ENCODE measurements around the gene SEBOX. TPM values are rescaled to one million over a fixed set of nuclear protein-coding genes. Genes with fewer than 3 reads are reported as not detected.

The SEBOX gene
- total and polyA plus RNA-seq, 7 donors = not detected

GRCh38 chr17:28334171-28334570, 30.8 kb downstream of the SEBOX start:
- WGBS, 2 donors = 64 to 69% methylated on average over 6 of the region's 6 CpGs
- Histone ChIP-seq H3K36me3 (peaks cover 16 to 32% (median 24%) of the 10 kb centered on the region in 4 donors), H3K27ac (peak overlapping the region in 2 of 4 donors; percentile 93 to 95), H3K27me3 (no peaks in the 10 kb centered on the region), H3K4me3 (peak overlapping the region; percentile 72 to 99 (median 81)), H3K9me3 (no peaks in the 10 kb centered on the region), H3K4me1 (peaks cover 0 to 48% (median 41%) of the 10 kb centered on the region in 4 donors)
- peak; percentile 15 for DNase-seq
- intact Hi-C loops (cut with DNase I) = loop anchor here (2.0 kb wide), 1 partner anchor 15 kb away; the partner anchor contains the start of gene TMEM97
- TF ChIP-seq, protein P1, sequence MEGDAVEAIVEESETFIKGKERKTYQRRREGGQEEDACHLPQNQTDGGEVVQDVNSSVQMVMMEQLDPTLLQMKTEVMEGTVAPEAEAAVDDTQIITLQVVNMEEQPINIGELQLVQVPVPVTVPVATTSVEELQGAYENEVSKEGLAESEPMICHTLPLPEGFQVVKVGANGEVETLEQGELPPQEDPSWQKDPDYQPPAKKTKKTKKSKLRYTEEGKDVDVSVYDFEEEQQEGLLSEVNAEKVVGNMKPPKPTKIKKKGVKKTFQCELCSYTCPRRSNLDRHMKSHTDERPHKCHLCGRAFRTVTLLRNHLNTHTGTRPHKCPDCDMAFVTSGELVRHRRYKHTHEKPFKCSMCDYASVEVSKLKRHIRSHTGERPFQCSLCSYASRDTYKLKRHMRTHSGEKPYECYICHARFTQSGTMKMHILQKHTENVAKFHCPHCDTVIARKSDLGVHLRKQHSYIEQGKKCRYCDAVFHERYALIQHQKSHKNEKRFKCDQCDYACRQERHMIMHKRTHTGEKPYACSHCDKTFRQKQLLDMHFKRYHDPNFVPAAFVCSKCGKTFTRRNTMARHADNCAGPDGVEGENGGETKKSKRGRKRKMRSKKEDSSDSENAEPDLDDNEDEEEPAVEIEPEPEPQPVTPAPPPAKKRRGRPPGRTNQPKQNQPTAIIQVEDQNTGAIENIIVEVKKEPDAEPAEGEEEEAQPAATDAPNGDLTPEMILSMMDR (IDR thresholded peaks at IDR 0.05) = no peak
- no peak for TF ChIP-seq POLR2AphosphoS5 (IDR thresholded peaks at IDR 0.05)
- no peak for TF ChIP-seq POLR2A (IDR thresholded peaks at IDR 0.05)
- no peak for TF ChIP-seq EP300 (IDR thresholded peaks at IDR 0.05)

- WGBS, 2 donors = 71 to 75% methylated on average over 1 of the region's 1 CpG
- TF ChIP-seq POLR2AphosphoS5 (IDR thresholded peaks at IDR 0.05) = no peak
- no peak for TF ChIP-seq POLR2A (IDR thresholded peaks at IDR 0.05)
- TF ChIP-seq, protein P1 (IDR thresholded peaks at IDR 0.05) = no peak
- no peak for TF ChIP-seq EP300 (IDR thresholded peaks at IDR 0.05)
- Histone ChIP-seq H3K4me1 (peaks cover 0 to 44% (median 41%) of the 10 kb centered on the region in 4 donors), H3K27ac (no peak overlapping the region), H3K27me3 (no peaks in the 10 kb centered on the region), H3K4me3 (no peak overlapping the region), H3K9me3 (no peaks in the 10 kb centered on the region), H3K36me3 (peaks cover 19 to 41% (median 29%) of the 10 kb centered on the region in 4 donors)
- peak; percentile 55 for DNase-seq
- intact Hi-C loops (cut with DNase I) = no loop called here
Measured at GRCh38 chr17:28333083-28333746, 31.8 kb downstream of the SEBOX start.

DNA sequence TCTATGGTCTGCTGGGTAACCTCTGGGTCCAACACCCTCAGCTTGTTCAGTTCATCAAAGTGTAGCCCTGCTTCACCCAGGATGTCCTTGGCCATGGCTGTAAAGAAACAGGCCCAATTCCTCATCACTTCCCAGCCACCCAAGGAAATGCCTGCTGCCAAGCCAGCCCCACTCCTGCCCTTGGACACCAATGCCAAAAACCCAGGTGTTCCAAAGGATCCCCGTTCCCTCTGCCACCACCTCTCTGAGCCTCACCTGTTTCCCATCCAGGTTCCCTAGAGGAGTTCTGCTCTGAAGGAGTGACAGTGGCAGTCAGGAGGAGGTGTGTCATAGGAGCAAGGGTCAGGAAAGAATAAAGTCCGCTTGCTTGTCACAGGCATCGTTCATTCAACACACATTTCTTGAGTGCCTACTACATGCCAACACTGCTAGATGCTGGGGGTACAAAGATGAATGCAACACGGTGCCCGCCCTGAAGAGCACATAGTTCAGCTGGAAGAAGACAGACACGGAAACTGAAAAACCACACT, 33.0 kb downstream of the SEBOX start:
- Histone ChIP-seq H3K27me3 (no peaks in the 10 kb centered on the region), H3K36me3 (peaks cover 19 to 54% (median 31%) of the 10 kb centered on the region in 4 donors), H3K9me3 (no peaks in the 10 kb centered on the region), H3K4me3 (no peak overlapping the region), H3K4me1 (peaks cover 0 to 34% (median 29%) of the 10 kb centered on the region in 4 donors), H3K27ac (no peak overlapping the region)
- DNase-seq = peak; percentile 15
- intact Hi-C loops (cut with DNase I) = no loop called here
- 78 to 90% methylated on average over 6 of the region's 6 CpGs for WGBS, 2 donors
- TF ChIP-seq POLR2A (IDR thresholded peaks at IDR 0.05) = no peak
- TF ChIP-seq, protein P1 (IDR thresholded peaks at IDR 0.05) = no peak
- no peak for TF ChIP-seq POLR2AphosphoS5 (IDR thresholded peaks at IDR 0.05)
- no peak for TF ChIP-seq EP300 (IDR thresholded peaks at IDR 0.05)

GRCh38 chr17:28330671-28331070, 34.3 kb downstream of the SEBOX start:
- H3K36me3 ChIP-seq = peaks cover 19 to 59% (median 31%) of the 10 kb centered on the region in 4 donors
- intact Hi-C loops (cut with DNase I) = no loop called here
- peak; percentile 36 for DNase-seq
- WGBS, 2 donors = 93 to 95% methylated on average over 5 of the region's 5 CpGs
- no peaks in the 10 kb centered on the region for H3K9me3 ChIP-seq
- TF ChIP-seq, protein P1 (IDR thresholded peaks at IDR 0.05) = no peak
- no peak for TF ChIP-seq EP300 (IDR thresholded peaks at IDR 0.05)
- H3K27ac ChIP-seq = no peak overlapping the region
- no peaks in the 10 kb centered on the region for H3K27me3 ChIP-seq
- no peak overlapping the region for H3K4me3 ChIP-seq
- H3K4me1 ChIP-seq = peaks cover 0 to 24% (median 19%) of the 10 kb centered on the region in 4 donors
